Natural killer cell (primary cell): ENCODE measurements around the gene LZTR1. TPM values are rescaled to one million over a fixed set of nuclear protein-coding genes. Genes with fewer than 3 reads are reported as not detected.
"Not testable (repeated sequence)": the region's sequence is repeated elsewhere in the genome, so short reads cannot be mapped to it uniquely, and the experiment has no call there.

ENCODE experiments used
- ATAC-seq, 3 donors: fragments of 150-1000 bp in 2 of 3; fragments of 200-7000 bp in 1 of 3; cut with Tn5 transposase; 1 replicate in 1 of 3; 2 replicates in 2 of 3; pipeline ENCODE4 v1.10.0; 2021; ENCODE audit warnings: mild to moderate bottlenecking in 2 of 3, moderate library complexity in 2 of 3
- DNase-seq, 2 donors: peaks; one replicate each; pipeline versions ENCODE4 v3.0.0 to v3.0.0-alpha.2; 2013 to 2021; ENCODE audit warnings: mixed read lengths in 1 of 2
- H3K27ac ChIP-seq: one replicate; pipeline ENCODE4 v1.5.1; 2013; ENCODE audit warnings: mild to moderate bottlenecking, low read length
- H3K27me3 ChIP-seq: one replicate; pipeline ENCODE4 v1.6.1; 2013; ENCODE audit warnings: low read length; ENCODE audit not compliant: control insufficient read depth, insufficient read depth
- H3K36me3 ChIP-seq: one replicate; pipeline ENCODE4 v1.6.1; 2013; ENCODE audit warnings: low read length; ENCODE audit not compliant: control insufficient read depth, insufficient read depth
- H3K4me1 ChIP-seq: one replicate; pipeline ENCODE4 v1.6.1; 2013; ENCODE audit warnings: low read length; ENCODE audit not compliant: control insufficient read depth, insufficient read depth
- H3K4me3 ChIP-seq: one replicate; pipeline ENCODE4 v1.5.1; 2013; ENCODE audit warnings: low read length
- H3K9me3 ChIP-seq: one replicate; pipeline ENCODE4 v1.6.1; 2013; ENCODE audit warnings: low read length; ENCODE audit not compliant: control insufficient read depth, insufficient read depth
- H3K27ac Mint-ChIP-seq, 2 donors: one replicate each; pipeline ENCODE4 v1.8.0; 2022; ENCODE audit warnings: mild to moderate bottlenecking in 2 of 2, mixed read lengths in 2 of 2, moderate library complexity in 1 of 2
- H3K27me3 Mint-ChIP-seq, 2 donors: one replicate each; pipeline ENCODE4 v1.8.0; 2022; ENCODE audit warnings: low read depth in 2 of 2, mixed read lengths in 2 of 2
- H3K36me3 Mint-ChIP-seq: one replicate; pipeline ENCODE4 v1.8.0; 2022; ENCODE audit warnings: mixed read lengths
- H3K4me1 Mint-ChIP-seq, 2 donors: one replicate each; pipeline ENCODE4 v1.8.0; 2022; ENCODE audit warnings: mixed read lengths in 2 of 2
- H3K4me3 Mint-ChIP-seq: one replicate; pipeline ENCODE4 v1.8.0; 2022; ENCODE audit warnings: mild to moderate bottlenecking, moderate library complexity, mixed read lengths
- H3K9me3 Mint-ChIP-seq, 2 donors: one replicate each; pipeline ENCODE4 v1.8.0; 2022; ENCODE audit warnings: mixed read lengths in 2 of 2
- WGBS: methylation state at CpG from one replicate; pipeline ENCODE4 v1.1.7; 2013; ENCODE audit warnings: missing lambda C conversion rate; ENCODE audit not compliant: insufficient coverage; 5-methylcytosine and 5-hydroxymethylcytosine counted together
- intact Hi-C: fragments of 100-400 bp; cut with micrococcal nuclease; formaldehyde crosslinking; loops from one replicate; pipeline ENCODE4 v1.14.2; 2022
- total RNA-seq, 4 donors: library from RNA; stranded (reverse); fragments of 120-200 nt in 1 of 4; gene quantifications; one replicate each; pipeline versions ENCODE4 v1.2.3 to v1.2.4, GENCODE V29; 2013 to 2022
- TF ChIP-seq, protein P1 (sequence below): fragments of 200-600 bp; IDR thresholded peaks from one replicate; pipeline ENCODE4 v1.8.0; 2022; ENCODE audit warnings: antibody characterized with exemption

The LZTR1 gene
- total RNA-seq, 3 donors from 2014 or later (not counting 1 experiment from before 2014, with no cell fraction given): 71.9 to 85.0 (median 82.0) TPM

DNA sequence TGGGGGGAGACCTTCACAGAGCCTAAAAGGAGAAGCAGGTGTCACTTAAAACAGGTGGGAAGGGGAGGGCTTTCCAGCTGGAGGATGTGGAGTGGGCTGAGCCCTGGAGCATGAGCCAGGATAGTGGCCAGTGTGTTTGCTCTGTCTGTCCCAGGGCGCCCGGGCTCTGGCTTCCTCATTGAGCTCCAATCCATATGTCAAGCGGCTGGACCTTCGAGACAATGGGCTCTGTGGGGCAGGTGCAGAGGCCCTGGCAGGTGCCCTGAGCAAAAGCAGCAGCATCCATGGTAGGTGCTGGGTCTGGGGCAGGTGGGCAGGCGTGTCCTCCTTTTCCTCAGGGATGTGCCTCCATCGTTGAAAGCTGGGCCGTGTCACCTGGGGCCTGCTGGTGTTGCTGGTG, 65.6 kb downstream of the LZTR1 start:
- peaks cover 25% of the 10 kb centered on the region for H3K4me1 ChIP-seq
- ATAC-seq: no peak
- H3K36me3 Mint-ChIP-seq: no peaks in the 10 kb centered on the region
- no peak for DNase-seq
- H3K36me3 ChIP-seq: no peaks in the 10 kb centered on the region
- H3K9me3 Mint-ChIP-seq: no peaks in the 10 kb centered on the region
- no peak overlapping the region for H3K27ac ChIP-seq
- intact Hi-C loops: no loop called here
- H3K9me3 ChIP-seq: no peaks in the 10 kb centered on the region
- 86% methylated on average over 5 of the region's 7 CpGs for WGBS
- H3K27ac Mint-ChIP-seq: peak overlapping the region in 1 of 2 donors; percentile 71
- H3K4me3 Mint-ChIP-seq: no peak overlapping the region
- H3K27me3 ChIP-seq: no peaks in the 10 kb centered on the region
- TF ChIP-seq, protein P1, sequence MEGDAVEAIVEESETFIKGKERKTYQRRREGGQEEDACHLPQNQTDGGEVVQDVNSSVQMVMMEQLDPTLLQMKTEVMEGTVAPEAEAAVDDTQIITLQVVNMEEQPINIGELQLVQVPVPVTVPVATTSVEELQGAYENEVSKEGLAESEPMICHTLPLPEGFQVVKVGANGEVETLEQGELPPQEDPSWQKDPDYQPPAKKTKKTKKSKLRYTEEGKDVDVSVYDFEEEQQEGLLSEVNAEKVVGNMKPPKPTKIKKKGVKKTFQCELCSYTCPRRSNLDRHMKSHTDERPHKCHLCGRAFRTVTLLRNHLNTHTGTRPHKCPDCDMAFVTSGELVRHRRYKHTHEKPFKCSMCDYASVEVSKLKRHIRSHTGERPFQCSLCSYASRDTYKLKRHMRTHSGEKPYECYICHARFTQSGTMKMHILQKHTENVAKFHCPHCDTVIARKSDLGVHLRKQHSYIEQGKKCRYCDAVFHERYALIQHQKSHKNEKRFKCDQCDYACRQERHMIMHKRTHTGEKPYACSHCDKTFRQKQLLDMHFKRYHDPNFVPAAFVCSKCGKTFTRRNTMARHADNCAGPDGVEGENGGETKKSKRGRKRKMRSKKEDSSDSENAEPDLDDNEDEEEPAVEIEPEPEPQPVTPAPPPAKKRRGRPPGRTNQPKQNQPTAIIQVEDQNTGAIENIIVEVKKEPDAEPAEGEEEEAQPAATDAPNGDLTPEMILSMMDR: no peak
- no peak overlapping the region for H3K4me3 ChIP-seq
- H3K4me1 Mint-ChIP-seq: peaks cover 17 to 33% of the 10 kb centered on the region in 2 donors
- H3K27me3 Mint-ChIP-seq: peaks cover 14 to 18% of the 10 kb centered on the region in 2 donors

DNA sequence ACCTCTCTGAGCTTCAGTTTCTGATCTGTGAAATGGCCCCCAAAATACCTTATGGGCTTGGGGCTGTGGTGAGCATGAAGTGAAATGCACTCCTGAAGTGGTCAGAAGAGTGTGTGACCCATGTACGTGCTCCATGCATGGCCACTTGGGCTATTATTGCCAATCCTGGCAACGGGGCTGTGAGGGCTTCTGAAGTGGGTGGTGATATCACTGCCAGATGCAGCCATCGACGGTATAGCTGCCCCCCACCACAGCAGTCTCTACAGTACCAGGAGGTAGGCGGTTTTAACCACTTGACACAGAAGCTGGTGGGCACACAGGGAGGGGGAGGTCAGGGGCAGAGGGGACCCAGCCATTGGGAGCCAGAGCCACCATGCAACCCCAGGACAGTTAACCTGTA, 66.4 kb downstream of the LZTR1 start:
- H3K27ac Mint-ChIP-seq: peak overlapping the region in 1 of 2 donors; percentile 71
- H3K4me3 ChIP-seq: not testable (repeated sequence)

More for the DNA sequence above, 66.4 kb downstream of the LZTR1 start:
- H3K4me3 Mint-ChIP-seq, H3K27ac ChIP-seq, H3K27me3 ChIP-seq, H3K36me3 Mint-ChIP-seq, ATAC-seq, intact Hi-C loops, H3K9me3 ChIP-seq, DNase-seq, H3K36me3 ChIP-seq, H3K9me3 Mint-ChIP-seq: not testable (repeated sequence)
- whole genome bisulfite sequencing: 75% methylated on average over 5 of the region's 5 CpGs
- Mint-ChIP-seq H3K4me1 (peaks cover 14 to 25% of the 10 kb centered on the region in 2 donors), H3K27me3 (peaks cover 7 to 11% of the 10 kb centered on the region in 2 donors)
- peaks cover 25% of the 10 kb centered on the region for H3K4me1 ChIP-seq

Other genes with a start within 250 kb of the LZTR1 start
- gene SERPIND1, start 208.2 kb upstream of the LZTR1 start, total RNA-seq: under 1 TPM in 1 of 3 donors, not detected in 2; 0.43 TPM
- gene PI4KA, start 123.5 kb upstream of the LZTR1 start, total RNA-seq: 100 to 1,000 TPM; 208 to 233 (median 215) TPM
- 10 to 100 TPM; 35.1 to 40.3 (median 36.8) TPM for gene SNAP29, start 123.3 kb upstream of the LZTR1 start, total RNA-seq
- 10 to 100 TPM; 50.7 to 71.2 (median 67.4) TPM for gene CRKL, start 64.9 kb upstream of the LZTR1 start, total RNA-seq
- 1 to 10 TPM; 1.5 to 2.3 (median 2.2) TPM for gene AIFM3, start 15.0 kb upstream of the LZTR1 start, total RNA-seq
- gene THAP7, start 19.8 kb downstream of the LZTR1 start, total RNA-seq: 10 to 100 TPM; 24.1 to 40.0 (median 26.8) TPM
- under 1 TPM; 0.14 to 0.93 (median 0.18) TPM for gene P2RX6, start 32.9 kb downstream of the LZTR1 start, total RNA-seq
- gene SLC7A4, start 50.3 kb downstream of the LZTR1 start, total RNA-seq: not detected
- under 1 TPM in 1 of 3 donors, not detected in 2; 0.11 TPM for gene LRRC74B, start 63.6 kb downstream of the LZTR1 start, total RNA-seq